Smooth muscle cell (in vitro differentiated cells): Measurements from ENCODE around the gene SIRPA. TPM values are rescaled to one million over a fixed set of nuclear protein-coding genes. Genes with fewer than 3 reads are reported as not detected.

Experiments
- DNase-seq: peaks from one replicate; lab custom pipeline; 2025; ENCODE audit not compliant: unreplicated experiment; lab: John Stamatoyannopoulos, UW
- H2AFZ ChIP-seq: fragments of 200-600 bp; sonication (generic); 2 replicates; pipeline ENCODE4 v1.6.0; 2016; ENCODE audit warnings: antibody characterized with exemption, low read depth, mild to moderate bottlenecking
- H3F3A ChIP-seq: fragments of 200-600 bp; sonication (generic); 2 replicates; pipeline ENCODE4 v1.6.0; 2017; ENCODE audit warnings: antibody characterized with exemption, low read depth
- H3K27ac ChIP-seq: fragments of 200-600 bp; sonication (generic); 2 replicates; pipeline ENCODE4 v1.5.1; 2016; ENCODE audit warnings: low read depth, mild to moderate bottlenecking
- H3K27me3 ChIP-seq: fragments of 200-600 bp; sonication (generic); 2 replicates; pipeline ENCODE4 v1.6.1; 2016; ENCODE audit warnings: low read depth, mild to moderate bottlenecking
- H3K36me3 ChIP-seq: fragments of 200-600 bp; sonication (generic); 2 replicates; pipeline ENCODE4 v1.5.1; 2016; ENCODE audit warnings: low read depth
- H3K4me1 ChIP-seq: fragments of 200-600 bp; sonication (generic); 2 replicates; pipeline ENCODE4 v1.5.1; 2016; ENCODE audit warnings: low read depth
- H3K4me2 ChIP-seq: fragments of 200-600 bp; sonication (generic); 2 replicates; pipeline ENCODE4 v1.6.0; 2016; ENCODE audit warnings: mild to moderate bottlenecking
- H3K4me3 ChIP-seq: fragments of 200-600 bp; sonication (generic); 2 replicates; pipeline ENCODE4 v1.5.1; 2016; ENCODE audit warnings: mild to moderate bottlenecking
- H3K79me2 ChIP-seq: fragments of 200-600 bp; sonication (generic); 2 replicates; pipeline ENCODE4 v1.6.0; 2016; ENCODE audit warnings: low read depth, mild to moderate bottlenecking
- H3K9ac ChIP-seq: fragments of 200-600 bp; sonication (generic); 2 replicates; pipeline ENCODE4 v1.6.0; 2016; ENCODE audit warnings: low read depth
- H3K9me3 ChIP-seq: fragments of 200-600 bp; sonication (generic); replicated peaks from 2 replicates; pipeline ENCODE4 v1.5.1; 2016; ENCODE audit warnings: low read depth
- H4K20me1 ChIP-seq: fragments of 200-600 bp; sonication (generic); 2 replicates; pipeline ENCODE4 v1.6.0; 2016; ENCODE audit warnings: low read depth
- WGBS: methylation state at CpG from one replicate; pipeline ENCODE4 v1.1.7; 2016; ENCODE audit warnings: low lambda C conversion rate; 5-methylcytosine and 5-hydroxymethylcytosine counted together
- polyA plus RNA-seq: library from polyadenylated mRNA; unstranded; fragments of >200 nt; fragmentation: Nextera tagmentation; extraction: Ambion mirVana; gene quantifications from 2 replicates; pipeline ENCODE4 v1.2.1, GENCODE V29; 2016
- total RNA-seq: library from RNA; depleted of rRNA; stranded (reverse); fragments of >200 nt; gene quantifications from 2 replicates; pipeline ENCODE4 v1.2.3, GENCODE V29; 2014
- TF ChIP-seq, protein P1 (sequence below): fragments of 200-600 bp; sonication (generic); IDR thresholded peaks from 2 replicates; pipeline ENCODE4 v1.5.1; 2017; ENCODE audit warnings: borderline replicate concordance, mild to moderate bottlenecking, antibody characterized with exemption; ENCODE audit not compliant: insufficient read depth, poor library complexity, severe bottlenecking

Gene SIRPA
- total and polyA plus RNA-seq, 2 experiments from 2014 or later: 8.3 to 14.5 TPM

DNA sequence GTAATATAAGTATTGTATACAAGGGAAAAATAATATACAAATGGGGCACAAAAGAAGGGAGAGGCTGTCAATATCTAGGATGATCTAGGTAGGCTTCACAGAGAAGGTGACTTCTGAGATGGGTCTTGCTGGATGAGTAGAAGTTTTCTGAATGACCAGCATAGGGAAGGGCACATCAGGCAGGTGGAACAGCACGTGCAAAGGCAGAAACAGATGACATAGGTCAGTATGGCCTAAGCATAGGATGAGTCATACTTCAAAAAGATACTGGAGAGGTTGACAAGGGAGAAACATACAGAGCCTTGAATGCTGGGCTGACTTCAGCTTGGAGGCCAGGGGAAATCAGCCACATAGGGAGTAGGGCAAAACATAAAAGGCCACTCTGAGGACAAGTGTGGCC is 31.9 kb upstream of the SIRPA start:
- Histone ChIP-seq H4K20me1 (no peaks in the 10 kb centered on the region), H3K4me2 (no peak overlapping the region), H3K27ac (peak overlapping the region; percentile 96), H3K79me2 (no peaks in the 10 kb centered on the region), H3K4me3 (no peak overlapping the region), H3K9me3 (no peaks in the 10 kb centered on the region), H3K4me1 (no peaks in the 10 kb centered on the region), H3K9ac (no peak overlapping the region), H2AFZ (no peak overlapping the region), H3K36me3 (no peaks in the 10 kb centered on the region), H3K27me3 (no peaks in the 10 kb centered on the region), H3F3A (peaks cover 20% of the 10 kb centered on the region)
- DNase-seq: no peak
- TF ChIP-seq, protein P1, sequence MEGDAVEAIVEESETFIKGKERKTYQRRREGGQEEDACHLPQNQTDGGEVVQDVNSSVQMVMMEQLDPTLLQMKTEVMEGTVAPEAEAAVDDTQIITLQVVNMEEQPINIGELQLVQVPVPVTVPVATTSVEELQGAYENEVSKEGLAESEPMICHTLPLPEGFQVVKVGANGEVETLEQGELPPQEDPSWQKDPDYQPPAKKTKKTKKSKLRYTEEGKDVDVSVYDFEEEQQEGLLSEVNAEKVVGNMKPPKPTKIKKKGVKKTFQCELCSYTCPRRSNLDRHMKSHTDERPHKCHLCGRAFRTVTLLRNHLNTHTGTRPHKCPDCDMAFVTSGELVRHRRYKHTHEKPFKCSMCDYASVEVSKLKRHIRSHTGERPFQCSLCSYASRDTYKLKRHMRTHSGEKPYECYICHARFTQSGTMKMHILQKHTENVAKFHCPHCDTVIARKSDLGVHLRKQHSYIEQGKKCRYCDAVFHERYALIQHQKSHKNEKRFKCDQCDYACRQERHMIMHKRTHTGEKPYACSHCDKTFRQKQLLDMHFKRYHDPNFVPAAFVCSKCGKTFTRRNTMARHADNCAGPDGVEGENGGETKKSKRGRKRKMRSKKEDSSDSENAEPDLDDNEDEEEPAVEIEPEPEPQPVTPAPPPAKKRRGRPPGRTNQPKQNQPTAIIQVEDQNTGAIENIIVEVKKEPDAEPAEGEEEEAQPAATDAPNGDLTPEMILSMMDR: no peak
- WGBS: 33% methylated on average over 1 of the region's 1 CpG

DNA sequence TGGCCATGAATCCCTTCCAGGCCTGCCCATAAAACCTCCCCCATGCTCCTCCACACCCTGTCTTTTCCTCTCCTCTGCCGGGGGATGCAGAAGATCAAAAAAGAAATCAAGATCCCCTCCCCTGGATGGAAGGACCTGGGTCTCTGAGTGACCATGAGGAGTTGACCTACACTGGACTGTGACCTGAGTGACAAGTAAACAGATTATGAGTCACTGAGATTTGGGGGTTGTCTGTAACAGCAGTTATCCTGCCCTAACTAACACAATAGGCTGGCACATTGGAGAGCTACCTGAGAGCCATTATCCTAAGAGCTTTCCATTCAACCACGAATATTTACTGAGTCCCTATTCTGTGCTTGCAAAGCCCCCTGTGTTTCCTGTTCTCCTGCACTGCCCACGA is 28.4 kb upstream of the SIRPA start:
- H3K79me2 ChIP-seq: no peaks in the 10 kb centered on the region
- H3F3A ChIP-seq: peaks cover 7% of the 10 kb centered on the region
- H2AFZ ChIP-seq: no peak overlapping the region
- no peak overlapping the region for H3K27ac ChIP-seq
- no peak overlapping the region for H3K4me2 ChIP-seq
- H4K20me1 ChIP-seq: no peaks in the 10 kb centered on the region
- H3K27me3 ChIP-seq: no peaks in the 10 kb centered on the region
- H3K4me3 ChIP-seq: no peak overlapping the region
- no peaks in the 10 kb centered on the region for H3K9me3 ChIP-seq
- DNase-seq: no peak
- TF ChIP-seq, protein P1: no peak
- 62% methylated on average over 3 of the region's 3 CpGs for WGBS
- H3K36me3 ChIP-seq: no peaks in the 10 kb centered on the region
- no peaks in the 10 kb centered on the region for H3K4me1 ChIP-seq
- no peak overlapping the region for H3K9ac ChIP-seq

GRCh38 chr20:1867495-1868260 is 27.5 kb upstream of the SIRPA start:
- Histone ChIP-seq H3K27me3 (no peaks in the 10 kb centered on the region), H3K9ac (no peak overlapping the region), H3K4me2 (no peak overlapping the region), H3K36me3 (no peaks in the 10 kb centered on the region), H2AFZ (no peak overlapping the region), H3F3A (peaks cover 2% of the 10 kb centered on the region), H3K9me3 (no peaks in the 10 kb centered on the region), H3K27ac (no peak overlapping the region), H3K79me2 (no peaks in the 10 kb centered on the region), H4K20me1 (no peaks in the 10 kb centered on the region), H3K4me1 (no peaks in the 10 kb centered on the region), H3K4me3 (no peak overlapping the region)
- TF ChIP-seq, protein P1: no peak
- 63% methylated on average over 3 of the region's 3 CpGs for WGBS
- DNase-seq: no peak

- Histone ChIP-seq H3K4me1 (no peaks in the 10 kb centered on the region), H3K9ac (no peak overlapping the region), H3K4me2 (no peak overlapping the region), H4K20me1 (no peaks in the 10 kb centered on the region), H3K36me3 (no peaks in the 10 kb centered on the region), H3K79me2 (no peaks in the 10 kb centered on the region), H3K27me3 (no peaks in the 10 kb centered on the region), H2AFZ (no peak overlapping the region), H3K9me3 (no peaks in the 10 kb centered on the region), H3K4me3 (no peak overlapping the region), H3K27ac (no peak overlapping the region), H3F3A (no peaks in the 10 kb centered on the region)
- 76% methylated on average over 3 of the region's 3 CpGs for WGBS
- TF ChIP-seq, protein P1: no peak
- DNase-seq: no peak
Measured at GRCh38 chr20:1868856-1869255, 26.4 kb upstream of the SIRPA start.
